Activated CD8-positive, alpha-beta T cell treated with anti-CD3 and anti-CD28 coated beads, Interleukin-2, amount 10 ng/mL, durations not matched to agents 7 days and 5 days (primary cell): Measurements from ENCODE around the gene TSNAX. TPM values are rescaled to one million over a fixed set of nuclear protein-coding genes. Genes with fewer than 3 reads are reported as not detected.

Source experiments
- ATAC-seq: fragments of 150-1000 bp; cut with Tn5 transposase; one replicate; pipeline ENCODE4 v1.10.0; 2021; ENCODE audit warnings: moderate library complexity
- CTCF ChIA-PET: fragments of 350-600 bp; sonication (Branson Sonifier 250); formaldehyde crosslinking; loops from one replicate; lab custom pipeline; 2021; ENCODE audit warnings: antibody characterized with exemption; lab: Charles Lee
- POLR2A ChIA-PET: fragments of 350-600 bp; sonication (Branson Sonifier 250); formaldehyde crosslinking; loops from one replicate; lab custom pipeline; 2021; ENCODE audit warnings: antibody characterized with exemption; lab: Charles Lee
- DNase-seq: peaks from one replicate; pipeline ENCODE4 v3.0.0-alpha.2; 2020
- H3K27ac Mint-ChIP-seq: one replicate; pipeline ENCODE4 v1.8.0; 2021; ENCODE audit warnings: mild to moderate bottlenecking, mixed read lengths
- H3K27me3 Mint-ChIP-seq: one replicate; pipeline ENCODE4 v1.8.0; 2021; ENCODE audit warnings: low read depth, mixed read lengths
- H3K36me3 Mint-ChIP-seq: one replicate; pipeline ENCODE4 v1.8.0; 2021; ENCODE audit warnings: low read depth, mixed read lengths
- H3K4me1 Mint-ChIP-seq: one replicate; pipeline ENCODE4 v1.8.0; 2021; ENCODE audit warnings: low read depth, mixed read lengths
- H3K4me3 Mint-ChIP-seq: one replicate; pipeline ENCODE4 v1.8.0; 2021; ENCODE audit warnings: mild to moderate bottlenecking, mixed read lengths
- H3K9me3 Mint-ChIP-seq: one replicate; pipeline ENCODE4 v1.8.0; 2022; ENCODE audit warnings: mixed read lengths; ENCODE audit not compliant: insufficient read depth
- total RNA-seq, 2 experiments: library from RNA; stranded (reverse); gene quantifications; one replicate each; pipeline ENCODE4 v1.2.3, GENCODE V29; 2021

Gene TSNAX
- total RNA-seq, 2 experiments from 2014 or later = 37.2 to 42.7 TPM

GRCh38 chr1:231549733-231550447, 21.4 kb downstream of the TSNAX start:
- ChIA-PET POLR2A (no interaction called here), CTCF (interaction anchor here (1.1 to 1.5 kb wide), 2 partner anchors 13 to 195 kb away, joined by 3 to 4 read pairs; no protein-coding TSS in a partner anchor)
- H3K27ac Mint-ChIP-seq = no peak overlapping the region
- ATAC-seq (no peak), DNase-seq (no peak)
- H3K4me3 Mint-ChIP-seq = no peak overlapping the region
- no peaks in the 10 kb centered on the region for H3K27me3 Mint-ChIP-seq
- H3K4me1 Mint-ChIP-seq = peaks cover 4% of the 10 kb centered on the region
- H3K9me3 Mint-ChIP-seq = no peaks in the 10 kb centered on the region
- peaks cover 10% of the 10 kb centered on the region for H3K36me3 Mint-ChIP-seq

GRCh38 chr1:231550448-231550781, 21.9 kb downstream of the TSNAX start:
- H3K4me1 Mint-ChIP-seq = peaks cover 6% of the 10 kb centered on the region
- DNase-seq = peak; percentile 31
- ChIA-PET POLR2A (no interaction called here), CTCF (interaction anchor here (1.0 to 1.5 kb wide), 5 partner anchors 11 to 234 kb away, joined by 3 to 4 read pairs (median 3); no protein-coding TSS in a partner anchor)
- ATAC-seq = peak; percentile 70
- H3K4me3 Mint-ChIP-seq = no peak overlapping the region
- H3K27me3 Mint-ChIP-seq = no peaks in the 10 kb centered on the region
- peaks cover 12% of the 10 kb centered on the region for H3K36me3 Mint-ChIP-seq
- H3K27ac Mint-ChIP-seq = no peak overlapping the region
- H3K9me3 Mint-ChIP-seq = no peaks in the 10 kb centered on the region

- ChIA-PET CTCF (no interaction called here), POLR2A (no interaction called here)
- DNase-seq (no peak), ATAC-seq (no peak)
- Mint-ChIP-seq H3K27ac (no peak overlapping the region), H3K36me3 (peaks cover 15% of the 10 kb centered on the region), H3K27me3 (no peaks in the 10 kb centered on the region), H3K4me3 (no peak overlapping the region), H3K4me1 (peaks cover 6% of the 10 kb centered on the region), H3K9me3 (no peaks in the 10 kb centered on the region)
Measured at GRCh38 chr1:231553320-231553719, 24.9 kb downstream of the TSNAX start.

GRCh38 chr1:231554969-231555368, 26.5 kb downstream of the TSNAX start:
- Mint-ChIP-seq H3K4me1 (peaks cover 6% of the 10 kb centered on the region), H3K27me3 (no peaks in the 10 kb centered on the region), H3K27ac (no peak overlapping the region), H3K36me3 (peaks cover 15% of the 10 kb centered on the region), H3K9me3 (no peaks in the 10 kb centered on the region), H3K4me3 (no peak overlapping the region)
- DNase-seq (no peak), ATAC-seq (no peak)
- ChIA-PET CTCF (no interaction called here), POLR2A (no interaction called here)

- peaks cover 15% of the 10 kb centered on the region for H3K36me3 Mint-ChIP-seq
- H3K27me3 Mint-ChIP-seq = no peaks in the 10 kb centered on the region
- CTCF ChIA-PET = interaction anchor here (1.5 kb wide), 1 partner anchor 9 kb away, joined by 4 read pairs; no protein-coding TSS in a partner anchor
- DNase-seq (no peak), ATAC-seq (no peak)
- POLR2A ChIA-PET = no interaction called here
- H3K4me1 Mint-ChIP-seq = peaks cover 6% of the 10 kb centered on the region
- no peak overlapping the region for H3K27ac Mint-ChIP-seq
- H3K4me3 Mint-ChIP-seq = no peak overlapping the region
- no peaks in the 10 kb centered on the region for H3K9me3 Mint-ChIP-seq
Measured at GRCh38 chr1:231557411-231557810, 28.9 kb downstream of the TSNAX start.

GRCh38 chr1:231557898-231558707, 29.6 kb downstream of the TSNAX start:
- Mint-ChIP-seq H3K27ac (no peak overlapping the region), H3K27me3 (no peaks in the 10 kb centered on the region), H3K36me3 (peaks cover 15% of the 10 kb centered on the region), H3K9me3 (no peaks in the 10 kb centered on the region), H3K4me1 (peaks cover 6% of the 10 kb centered on the region), H3K4me3 (no peak overlapping the region)
- ATAC-seq (no peak), DNase-seq (no peak)
- POLR2A ChIA-PET = no interaction called here
- CTCF ChIA-PET = interaction anchor here (0.7 to 1.5 kb wide), 2 partner anchors 10 to 25 kb away, joined by 4 read pairs; no protein-coding TSS in a partner anchor

- H3K27ac Mint-ChIP-seq = no peak overlapping the region
- DNase-seq (no peak), ATAC-seq (no peak)
- H3K36me3 Mint-ChIP-seq = peaks cover 19% of the 10 kb centered on the region
- POLR2A ChIA-PET = no interaction called here
- H3K4me3 Mint-ChIP-seq = no peak overlapping the region
- peaks cover 6% of the 10 kb centered on the region for H3K4me1 Mint-ChIP-seq
- CTCF ChIA-PET = interaction anchor here (0.7 to 1.5 kb wide), 2 partner anchors 11 to 26 kb away, joined by 4 read pairs; no protein-coding TSS in a partner anchor
- no peaks in the 10 kb centered on the region for H3K9me3 Mint-ChIP-seq
- H3K27me3 Mint-ChIP-seq = no peaks in the 10 kb centered on the region
Measured at GRCh38 chr1:231558708-231559185, 30.3 kb downstream of the TSNAX start.

- ChIA-PET POLR2A (no interaction called here), CTCF (interaction anchor here (0.6 to 1.8 kb wide), 3 partner anchors 14 to 321 kb away, joined by 3 to 4 read pairs (median 4); no protein-coding TSS in a partner anchor)
Measured at GRCh38 chr1:231561647-231562383, 33.3 kb downstream of the TSNAX start.

GRCh38 chr1:231563247-231563646, 34.8 kb downstream of the TSNAX start:
- no peak overlapping the region for H3K4me3 Mint-ChIP-seq
- peaks cover 24% of the 10 kb centered on the region for H3K36me3 Mint-ChIP-seq
- no peaks in the 10 kb centered on the region for H3K4me1 Mint-ChIP-seq
- no peak overlapping the region for H3K27ac Mint-ChIP-seq
- DNase-seq = no peak
- H3K27me3 Mint-ChIP-seq = no peaks in the 10 kb centered on the region
- ChIA-PET POLR2A (no interaction called here), CTCF (no interaction called here)
- H3K9me3 Mint-ChIP-seq = no peaks in the 10 kb centered on the region
- ATAC-seq = no peak

More at GRCh38 chr1:231561647-231562383, 33.3 kb downstream of the TSNAX start:
- ATAC-seq = no peak
- peaks cover 16% of the 10 kb centered on the region for H3K36me3 Mint-ChIP-seq
- no peaks in the 10 kb centered on the region for H3K4me1 Mint-ChIP-seq
- H3K4me3 Mint-ChIP-seq = no peak overlapping the region
- H3K9me3 Mint-ChIP-seq = no peaks in the 10 kb centered on the region
- H3K27me3 Mint-ChIP-seq = no peaks in the 10 kb centered on the region
- DNase-seq = no peak
- H3K27ac Mint-ChIP-seq = no peak overlapping the region

GRCh38 chr1:231564373-231564772, 35.9 kb downstream of the TSNAX start:
- POLR2A ChIA-PET = no interaction called here
- Mint-ChIP-seq H3K27me3 (no peaks in the 10 kb centered on the region), H3K4me3 (no peak overlapping the region), H3K36me3 (peaks cover 24% of the 10 kb centered on the region), H3K9me3 (no peaks in the 10 kb centered on the region), H3K27ac (no peak overlapping the region), H3K4me1 (no peaks in the 10 kb centered on the region)
- CTCF ChIA-PET = no interaction called here
- DNase-seq (no peak), ATAC-seq (no peak)

- no peak for ATAC-seq
- Mint-ChIP-seq H3K9me3 (no peaks in the 10 kb centered on the region), H3K4me1 (no peaks in the 10 kb centered on the region), H3K27me3 (no peaks in the 10 kb centered on the region), H3K4me3 (no peak overlapping the region), H3K36me3 (peaks cover 24% of the 10 kb centered on the region), H3K27ac (no peak overlapping the region)
- ChIA-PET POLR2A (no interaction called here), CTCF (no interaction called here)
- no peak for DNase-seq
Measured at GRCh38 chr1:231566496-231566895, 38.0 kb downstream of the TSNAX start.
